22Rv1 (cell line): ENCODE results near the gene RASSF5.

ENCODE experiments used
- ZFX ChIP-seq: fragments of 450-650 bp; IDR thresholded peaks from 2 replicates; pipeline ENCODE4 v1.6.1; 2017; ENCODE audit warnings: antibody characterized with exemption, borderline replicate concordance
- TF ChIP-seq, protein P1 (sequence below): fragments of 450-650 bp; IDR thresholded peaks from 2 replicates; pipeline ENCODE4 v1.5.1; 2017; ENCODE audit warnings: mild to moderate bottlenecking

- TF ChIP-seq, protein P1, sequence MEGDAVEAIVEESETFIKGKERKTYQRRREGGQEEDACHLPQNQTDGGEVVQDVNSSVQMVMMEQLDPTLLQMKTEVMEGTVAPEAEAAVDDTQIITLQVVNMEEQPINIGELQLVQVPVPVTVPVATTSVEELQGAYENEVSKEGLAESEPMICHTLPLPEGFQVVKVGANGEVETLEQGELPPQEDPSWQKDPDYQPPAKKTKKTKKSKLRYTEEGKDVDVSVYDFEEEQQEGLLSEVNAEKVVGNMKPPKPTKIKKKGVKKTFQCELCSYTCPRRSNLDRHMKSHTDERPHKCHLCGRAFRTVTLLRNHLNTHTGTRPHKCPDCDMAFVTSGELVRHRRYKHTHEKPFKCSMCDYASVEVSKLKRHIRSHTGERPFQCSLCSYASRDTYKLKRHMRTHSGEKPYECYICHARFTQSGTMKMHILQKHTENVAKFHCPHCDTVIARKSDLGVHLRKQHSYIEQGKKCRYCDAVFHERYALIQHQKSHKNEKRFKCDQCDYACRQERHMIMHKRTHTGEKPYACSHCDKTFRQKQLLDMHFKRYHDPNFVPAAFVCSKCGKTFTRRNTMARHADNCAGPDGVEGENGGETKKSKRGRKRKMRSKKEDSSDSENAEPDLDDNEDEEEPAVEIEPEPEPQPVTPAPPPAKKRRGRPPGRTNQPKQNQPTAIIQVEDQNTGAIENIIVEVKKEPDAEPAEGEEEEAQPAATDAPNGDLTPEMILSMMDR: no peak
- no peak for TF ChIP-seq ZFX
These were observed 80.6 kb downstream of the RASSF5 start for GRCh38 chr1:206587904-206588303.
